Central memory CD8-positive, alpha-beta T cell (primary cell): ENCODE results near the gene EPHB1.
A peak's percentile ranks its signal among the peaks of the same experiment; 100 is the strongest.

Experiments
- ATAC-seq: fragments of 150-1000 bp; cut with Tn5 transposase; replicated peaks from 2 replicates; pipeline ENCODE4 v1.10.0; 2022; ENCODE audit warnings: mild to moderate bottlenecking, moderate FRiP score, moderate number of reproducible peaks; ENCODE audit not compliant: poor library complexity, severe bottlenecking; ENCODE audit errors: extremely low read depth
- DNase-seq, 2 donors: peaks; one replicate each; pipeline ENCODE4 v3.0.0; 2021; ENCODE audit warnings: low spot score in 2 of 2
- H3K27ac Mint-ChIP-seq: one replicate; pipeline ENCODE4 v1.8.0; 2022; ENCODE audit warnings: low read depth, mild to moderate bottlenecking, moderate library complexity, mixed read lengths
- H3K27me3 Mint-ChIP-seq: one replicate; pipeline ENCODE4 v1.8.0; 2022; ENCODE audit warnings: mixed read lengths
- H3K36me3 Mint-ChIP-seq: one replicate; pipeline ENCODE4 v1.8.0; 2022; ENCODE audit warnings: mild to moderate bottlenecking, moderate library complexity, mixed read lengths; ENCODE audit not compliant: insufficient read depth
- H3K4me1 Mint-ChIP-seq: one replicate; pipeline ENCODE4 v1.8.0; 2022; ENCODE audit warnings: mixed read lengths
- H3K4me3 Mint-ChIP-seq: one replicate; pipeline ENCODE4 v1.8.0; 2022; ENCODE audit warnings: mild to moderate bottlenecking, moderate library complexity, mixed read lengths
- H3K9me3 Mint-ChIP-seq: one replicate; pipeline ENCODE4 v1.8.0; 2022; ENCODE audit warnings: mixed read lengths

The EPHB1 gene

DNA sequence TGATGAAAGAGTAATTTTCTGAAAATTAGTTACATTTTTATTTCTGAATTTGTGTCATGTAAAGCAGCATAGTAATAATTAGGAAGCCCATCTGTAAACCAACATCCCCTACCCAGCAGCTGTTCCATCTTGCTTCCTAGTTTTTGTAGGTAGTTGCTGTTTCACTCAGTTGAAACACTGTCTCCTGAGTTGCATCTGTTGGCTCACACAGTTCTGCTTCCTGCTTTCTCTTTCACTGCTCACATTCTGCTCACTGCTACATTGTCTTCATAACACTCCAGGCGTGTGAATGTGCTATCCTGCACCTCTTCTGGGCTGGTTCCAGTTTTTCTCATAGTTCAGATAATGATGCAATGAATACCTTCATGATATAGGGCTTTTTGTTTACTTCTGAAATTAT lies 123.4 kb downstream of the EPHB1 start:
- Mint-ChIP-seq H3K36me3 (peaks cover 4% of the 10 kb centered on the region), H3K4me3 (no peak overlapping the region), H3K27ac (no peak overlapping the region), H3K4me1 (no peaks in the 10 kb centered on the region), H3K27me3 (no peaks in the 10 kb centered on the region), H3K9me3 (peaks cover 5% of the 10 kb centered on the region)
- DNase-seq: no peak
- peak; percentile 21 for ATAC-seq

DNA sequence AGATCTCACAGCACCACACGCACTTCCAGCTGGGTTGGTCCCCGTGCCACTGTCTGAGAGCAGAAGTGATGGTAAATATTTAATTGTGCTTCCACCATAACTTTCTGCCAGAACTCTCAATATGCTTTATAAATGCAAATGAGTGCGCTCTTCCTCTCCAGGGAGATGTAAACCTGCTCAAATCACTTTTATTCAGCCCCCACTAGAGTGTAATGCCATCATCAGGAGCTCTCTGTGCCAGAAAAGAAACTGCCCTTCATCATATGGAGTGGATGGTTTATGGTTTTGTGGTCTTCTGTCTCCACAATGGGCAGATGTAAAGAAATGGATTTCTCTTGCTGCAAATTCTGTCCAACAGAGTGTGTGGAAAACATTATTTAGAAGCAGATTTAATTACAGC lies 127.0 kb downstream of the EPHB1 start:
- peaks cover 5% of the 10 kb centered on the region for H3K9me3 Mint-ChIP-seq
- H3K4me1 Mint-ChIP-seq: no peaks in the 10 kb centered on the region
- DNase-seq (no peak), ATAC-seq (no peak)
- no peak overlapping the region for H3K27ac Mint-ChIP-seq
- no peak overlapping the region for H3K4me3 Mint-ChIP-seq
- peaks cover 2% of the 10 kb centered on the region for H3K36me3 Mint-ChIP-seq
- H3K27me3 Mint-ChIP-seq: no peaks in the 10 kb centered on the region

DNA sequence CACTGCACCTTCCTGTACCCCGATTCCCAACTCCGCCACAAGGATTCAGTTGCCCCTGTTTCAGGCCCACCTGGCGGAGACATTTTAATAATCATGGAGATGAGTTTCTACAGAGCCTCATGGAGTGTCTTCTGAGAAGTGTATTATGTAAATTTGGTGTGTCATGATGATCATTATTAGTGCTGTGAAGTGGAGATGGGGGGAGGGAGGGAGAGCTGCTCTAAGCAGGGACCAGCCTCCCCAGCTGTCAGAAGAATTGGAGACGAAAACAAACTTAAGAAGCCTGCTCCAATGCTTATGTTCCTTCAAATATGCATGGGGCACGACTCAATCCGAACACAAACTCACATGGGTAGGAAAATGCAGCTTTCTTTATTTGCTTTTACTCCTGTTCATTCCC lies 127.8 kb downstream of the EPHB1 start:
- H3K36me3 Mint-ChIP-seq: peaks cover 2% of the 10 kb centered on the region
- no peak for DNase-seq
- H3K4me3 Mint-ChIP-seq: no peak overlapping the region
- H3K27ac Mint-ChIP-seq: no peak overlapping the region
- peaks cover 5% of the 10 kb centered on the region for H3K9me3 Mint-ChIP-seq
- ATAC-seq: no peak
- H3K4me1 Mint-ChIP-seq: no peaks in the 10 kb centered on the region
- H3K27me3 Mint-ChIP-seq: no peaks in the 10 kb centered on the region

DNA sequence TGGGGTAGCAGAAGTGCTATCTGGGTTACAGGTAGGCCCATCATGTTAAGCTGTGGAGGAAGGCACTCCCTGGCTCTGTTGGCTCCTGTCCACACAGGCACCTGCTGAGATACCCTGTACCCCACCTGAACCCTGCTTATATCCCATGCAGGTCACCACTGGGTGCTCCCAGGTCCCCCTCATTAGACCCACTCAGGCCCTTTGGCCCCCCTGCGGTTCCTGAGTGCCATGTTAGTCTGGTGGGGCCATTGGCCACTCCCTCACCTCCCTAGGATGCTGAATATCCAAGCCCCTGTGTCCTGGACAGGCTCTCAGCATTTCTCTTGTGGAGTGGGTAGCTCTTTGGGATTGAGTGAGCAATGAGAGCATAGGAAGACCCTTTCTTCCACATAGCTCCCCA lies 128.2 kb downstream of the EPHB1 start:
- Mint-ChIP-seq H3K27ac (no peak overlapping the region), H3K27me3 (no peaks in the 10 kb centered on the region), H3K9me3 (peaks cover 5% of the 10 kb centered on the region), H3K4me3 (no peak overlapping the region), H3K36me3 (peaks cover 2% of the 10 kb centered on the region), H3K4me1 (no peaks in the 10 kb centered on the region)
- ATAC-seq (no peak), DNase-seq (no peak)

DNA sequence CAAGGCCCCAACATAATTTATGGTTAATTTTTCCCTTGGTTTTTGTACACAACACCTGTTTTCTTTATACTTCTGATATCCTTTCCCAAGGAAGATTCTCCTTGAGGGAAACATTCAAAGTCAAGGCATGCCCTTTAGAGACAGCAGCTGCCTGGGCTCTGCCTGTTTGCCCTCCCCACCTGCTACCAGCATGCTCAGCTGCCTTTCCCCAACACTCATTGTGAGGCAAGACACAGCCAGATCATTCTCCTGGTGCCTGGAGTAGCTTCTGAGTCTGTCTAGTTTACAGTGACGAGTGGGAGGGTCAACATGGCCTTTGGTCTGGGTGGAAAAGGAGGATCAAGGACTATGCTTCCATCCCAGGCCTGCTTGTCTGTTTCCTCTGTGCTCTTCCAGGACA lies 132.5 kb downstream of the EPHB1 start:
- DNase-seq (no peak), ATAC-seq (no peak)
- H3K9me3 Mint-ChIP-seq: no peaks in the 10 kb centered on the region
- H3K4me3 Mint-ChIP-seq: no peak overlapping the region
- H3K4me1 Mint-ChIP-seq: no peaks in the 10 kb centered on the region
- H3K36me3 Mint-ChIP-seq: no peaks in the 10 kb centered on the region
- H3K27me3 Mint-ChIP-seq: no peaks in the 10 kb centered on the region
- H3K27ac Mint-ChIP-seq: no peak overlapping the region

DNA sequence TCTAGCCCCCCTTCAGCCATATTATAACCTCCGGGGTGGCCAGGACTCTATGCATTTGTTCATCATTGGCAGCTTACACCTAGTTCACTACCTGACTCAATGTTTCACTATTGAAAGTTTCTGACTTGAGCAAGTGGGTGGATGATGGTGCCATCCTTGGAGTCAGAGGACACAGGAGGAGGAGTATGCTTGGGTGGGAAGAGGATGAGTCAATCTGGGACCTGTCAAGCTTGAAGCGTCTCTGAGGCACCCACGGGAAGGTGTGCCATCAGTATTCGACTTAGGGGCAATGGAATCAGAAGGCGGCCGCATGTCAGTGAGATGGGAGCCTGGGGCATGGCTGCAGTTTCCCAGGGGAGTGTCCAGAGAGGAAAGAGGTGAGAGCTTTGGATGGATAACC lies 133.3 kb downstream of the EPHB1 start:
- Mint-ChIP-seq H3K4me1 (no peaks in the 10 kb centered on the region), H3K4me3 (no peak overlapping the region), H3K9me3 (no peaks in the 10 kb centered on the region), H3K36me3 (no peaks in the 10 kb centered on the region), H3K27me3 (no peaks in the 10 kb centered on the region), H3K27ac (no peak overlapping the region)
- ATAC-seq (no peak), DNase-seq (no peak)

DNA sequence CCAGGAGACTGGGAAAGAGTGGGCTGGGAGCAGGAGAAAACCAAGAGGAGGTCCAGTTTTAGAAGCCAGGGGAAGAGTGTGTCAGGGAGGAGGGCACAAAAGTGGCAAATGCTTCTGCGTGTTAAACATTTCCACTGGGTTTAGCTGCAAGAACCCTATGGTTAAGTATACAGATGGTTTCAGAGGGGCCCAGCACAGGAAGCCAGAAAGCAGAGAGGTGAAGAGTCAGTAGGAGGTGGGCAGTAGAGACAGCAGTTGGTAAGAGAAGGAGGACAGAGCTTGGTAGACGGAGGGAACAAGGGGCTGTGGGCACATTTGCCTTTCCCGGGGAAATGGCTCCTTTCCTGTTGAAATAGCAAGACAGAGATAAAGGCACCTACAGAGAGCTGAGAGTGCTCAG lies 133.8 kb downstream of the EPHB1 start:
- H3K4me3 Mint-ChIP-seq: no peak overlapping the region
- H3K27me3 Mint-ChIP-seq: no peaks in the 10 kb centered on the region
- no peaks in the 10 kb centered on the region for H3K4me1 Mint-ChIP-seq
- DNase-seq (no peak), ATAC-seq (no peak)
- no peaks in the 10 kb centered on the region for H3K9me3 Mint-ChIP-seq
- H3K36me3 Mint-ChIP-seq: no peaks in the 10 kb centered on the region
- no peak overlapping the region for H3K27ac Mint-ChIP-seq

DNA sequence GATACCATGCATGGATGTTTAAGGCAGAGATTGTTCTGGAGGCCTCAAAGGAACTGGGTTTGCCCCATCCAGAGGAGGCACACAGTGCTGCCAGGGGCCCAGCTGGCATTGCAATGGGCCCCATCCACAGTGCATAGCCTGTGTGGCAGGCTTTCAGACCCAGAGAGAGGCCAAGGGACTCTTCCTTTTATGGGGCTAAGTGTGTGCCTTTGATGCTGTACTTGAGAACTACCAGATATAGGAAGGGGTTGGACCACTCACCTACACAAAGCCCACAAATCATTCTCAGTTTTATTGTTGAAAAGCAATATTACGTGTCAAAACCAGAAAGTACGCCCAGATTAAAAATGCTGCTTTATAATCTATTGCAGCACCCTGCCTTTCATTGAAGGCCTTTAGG lies 134.9 kb downstream of the EPHB1 start:
- H3K27me3 Mint-ChIP-seq: no peaks in the 10 kb centered on the region
- H3K4me3 Mint-ChIP-seq: no peak overlapping the region
- no peaks in the 10 kb centered on the region for H3K9me3 Mint-ChIP-seq
- no peaks in the 10 kb centered on the region for H3K36me3 Mint-ChIP-seq
- no peak overlapping the region for H3K27ac Mint-ChIP-seq
- ATAC-seq (no peak), DNase-seq (no peak)
- no peaks in the 10 kb centered on the region for H3K4me1 Mint-ChIP-seq

DNA sequence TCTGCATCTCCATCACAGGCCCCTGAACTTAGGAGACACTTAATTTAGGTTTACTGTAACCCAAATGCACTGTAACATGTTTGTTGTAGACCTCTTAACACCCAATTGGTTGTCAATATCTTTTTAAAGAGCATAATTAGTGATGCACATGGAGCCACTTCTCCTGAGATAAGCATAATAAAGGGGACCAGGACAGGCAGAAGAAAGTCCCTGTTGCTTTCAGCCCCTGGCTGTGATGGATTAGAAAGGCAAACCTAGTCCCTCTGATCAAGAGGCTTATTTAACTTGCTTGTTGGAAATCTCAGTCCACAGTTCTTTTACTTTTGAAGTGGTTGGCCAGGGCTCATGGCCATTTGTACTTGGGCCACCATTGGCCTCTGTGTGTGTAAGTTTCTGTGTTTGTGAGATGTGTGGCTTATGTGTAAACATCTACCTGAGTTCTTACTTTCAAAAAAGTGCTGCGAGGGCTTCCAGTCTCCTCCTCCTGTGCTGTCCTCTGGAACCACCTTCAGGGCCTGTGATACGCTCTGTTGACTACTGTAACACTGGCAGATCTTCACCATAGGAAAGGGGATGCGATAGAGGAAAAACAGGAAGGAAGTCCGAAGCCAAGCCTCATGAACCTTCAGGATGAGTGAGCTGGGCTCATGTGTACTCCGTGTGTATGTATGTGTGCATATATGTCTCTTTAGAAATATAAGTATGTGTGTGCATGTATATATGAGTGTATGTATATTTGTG lies 136.2 kb downstream of the EPHB1 start:
- Mint-ChIP-seq H3K27ac (no peak overlapping the region), H3K36me3 (no peaks in the 10 kb centered on the region), H3K4me3 (no peak overlapping the region), H3K27me3 (no peaks in the 10 kb centered on the region), H3K4me1 (no peaks in the 10 kb centered on the region), H3K9me3 (no peaks in the 10 kb centered on the region)
- ATAC-seq (no peak), DNase-seq (no peak)

DNA sequence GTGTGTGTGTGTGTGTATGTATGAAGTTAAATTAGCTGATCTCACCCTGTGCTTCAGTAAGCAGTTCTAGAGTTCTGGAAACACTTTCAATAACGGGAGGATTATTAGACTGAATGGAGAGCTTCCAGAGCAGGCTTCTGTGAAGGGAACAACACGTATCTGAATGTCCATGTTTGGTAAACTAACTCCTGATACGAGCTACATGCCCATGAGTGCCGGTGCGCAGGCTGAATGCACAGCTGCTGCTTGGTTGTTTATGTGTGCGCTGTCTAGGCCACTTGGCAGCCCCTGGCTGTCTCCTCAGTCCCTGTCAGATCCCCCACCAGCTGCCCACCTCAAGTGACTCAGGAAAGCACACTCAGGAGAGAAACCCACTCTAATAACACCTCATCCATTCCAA lies 137.0 kb downstream of the EPHB1 start:
- DNase-seq (no peak), ATAC-seq (no peak)
- Mint-ChIP-seq H3K9me3 (no peaks in the 10 kb centered on the region), H3K4me1 (no peaks in the 10 kb centered on the region), H3K27ac (no peak overlapping the region), H3K4me3 (no peak overlapping the region), H3K36me3 (no peaks in the 10 kb centered on the region), H3K27me3 (no peaks in the 10 kb centered on the region)

DNA sequence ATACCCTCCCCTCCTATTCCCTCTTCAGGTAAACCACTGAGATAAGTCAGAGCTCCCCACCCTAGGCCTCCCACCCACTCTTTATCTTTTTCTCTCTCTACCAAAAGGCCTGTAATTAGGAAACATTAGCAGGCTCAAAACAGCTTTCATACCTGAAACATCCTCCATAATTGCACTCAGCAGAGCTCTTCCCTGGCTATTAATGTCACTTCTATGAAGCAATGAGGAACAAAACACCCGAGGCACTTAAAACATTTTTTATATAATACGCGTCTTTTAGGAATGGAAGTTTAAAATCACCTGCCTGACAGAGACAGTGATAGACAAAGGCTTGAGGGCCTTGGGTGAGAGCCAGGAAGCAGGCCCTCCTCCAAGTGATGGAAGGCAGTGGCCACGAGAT lies 138.9 kb downstream of the EPHB1 start:
- no peaks in the 10 kb centered on the region for H3K36me3 Mint-ChIP-seq
- no peak overlapping the region for H3K27ac Mint-ChIP-seq
- H3K4me1 Mint-ChIP-seq: no peaks in the 10 kb centered on the region
- H3K27me3 Mint-ChIP-seq: no peaks in the 10 kb centered on the region
- no peak overlapping the region for H3K4me3 Mint-ChIP-seq
- ATAC-seq: no peak
- DNase-seq: no peak
- no peaks in the 10 kb centered on the region for H3K9me3 Mint-ChIP-seq

DNA sequence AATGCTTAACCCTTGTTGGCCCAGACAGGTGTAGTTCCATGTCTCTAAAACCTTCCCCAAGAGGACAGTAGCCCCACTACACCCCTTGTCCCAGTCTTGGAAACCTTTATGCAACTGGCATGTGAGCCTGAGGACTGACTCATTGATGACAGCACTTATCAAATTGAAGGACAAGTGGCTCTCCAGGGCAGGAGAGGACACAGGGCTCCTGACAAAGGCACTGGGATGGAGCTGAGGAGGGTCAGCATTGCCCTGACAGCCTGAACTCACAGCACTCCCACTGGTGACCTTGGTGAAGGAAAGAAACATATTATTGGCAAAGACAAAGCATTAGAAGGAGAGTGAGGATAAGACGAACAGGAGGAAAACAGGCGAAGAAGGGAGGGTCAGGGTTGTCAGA lies 139.9 kb downstream of the EPHB1 start:
- no peak for ATAC-seq
- Mint-ChIP-seq H3K4me3 (no peak overlapping the region), H3K36me3 (no peaks in the 10 kb centered on the region), H3K27me3 (no peaks in the 10 kb centered on the region), H3K9me3 (no peaks in the 10 kb centered on the region), H3K27ac (no peak overlapping the region), H3K4me1 (no peaks in the 10 kb centered on the region)
- DNase-seq: no peak

DNA sequence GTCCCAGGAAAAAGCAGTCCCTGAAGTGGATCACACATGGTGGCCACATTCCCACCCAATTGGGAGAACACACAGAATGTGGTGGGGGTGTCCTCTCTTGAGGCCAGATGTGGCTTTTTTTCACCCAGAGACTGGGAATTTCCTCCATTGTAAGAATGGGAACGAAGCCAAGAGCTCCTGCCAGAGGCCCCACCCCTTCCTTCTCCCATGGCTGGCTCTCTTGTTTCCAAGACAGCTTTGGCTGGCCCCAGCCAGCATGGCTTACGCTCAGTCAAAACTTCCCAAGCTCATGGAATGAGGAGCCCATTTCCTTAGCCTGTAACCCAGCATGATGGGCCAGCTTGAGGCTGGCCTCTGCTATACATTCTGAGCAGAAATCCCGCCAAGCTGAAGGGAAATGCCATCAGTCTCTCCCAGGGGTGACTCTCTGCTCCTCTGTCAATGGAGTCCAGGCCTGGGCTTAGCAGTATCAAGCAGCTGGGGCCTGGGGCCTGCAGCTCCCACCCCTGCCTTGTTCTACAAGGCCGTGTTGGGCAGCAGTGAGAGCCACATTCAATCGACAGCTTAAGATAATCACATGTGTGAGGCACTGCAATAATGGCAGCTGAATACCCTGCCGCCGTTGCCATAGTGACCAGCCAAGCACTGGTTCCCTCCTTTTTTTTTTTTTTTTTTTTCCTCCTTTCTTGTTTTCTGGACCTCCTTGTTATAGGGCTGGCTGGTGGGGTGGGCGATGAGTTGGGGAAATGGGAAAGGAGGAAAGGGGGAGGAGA lies 142.4 kb downstream of the EPHB1 start:
- no peak for DNase-seq
- Mint-ChIP-seq H3K27ac (no peak overlapping the region), H3K4me3 (no peak overlapping the region), H3K36me3 (no peaks in the 10 kb centered on the region), H3K27me3 (no peaks in the 10 kb centered on the region), H3K9me3 (peaks cover 6% of the 10 kb centered on the region), H3K4me1 (no peaks in the 10 kb centered on the region)
- no peak for ATAC-seq
